DOHH2 (cell line): ENCODE results near the gene VWA3B.

Source experiments
- CTCF ChIP-seq: fragments of 200-600 bp; sonication (generic); IDR thresholded peaks from one replicate; pipeline ENCODE4 v1.5.1; 2014; ENCODE audit warnings: antibody characterized with exemption, mild to moderate bottlenecking, low read depth, low read length; ENCODE audit not compliant: poor library complexity, severe bottlenecking
- EZH2phosphoT487 ChIP-seq: fragments of 200-600 bp; sonication (generic); IDR thresholded peaks from 2 replicates; pipeline ENCODE4 v1.6.1; 2017; ENCODE audit warnings: borderline replicate concordance, mild to moderate bottlenecking, antibody characterized with exemption, low read length, moderate library complexity, mixed read lengths

GRCh38 chr2:98118161-98118560 lies 31.2 kb downstream of the VWA3B start:
- TF ChIP-seq EZH2phosphoT487 (no peak), CTCF (no peak)
